Naive B cell (primary cell): ENCODE results near the gene ANKHD1. TPM values are rescaled to one million over a fixed set of nuclear protein-coding genes. Genes with fewer than 3 reads are reported as not detected.
A peak's percentile ranks its signal among the peaks of the same experiment; 100 is the strongest.
"Not testable (repeated sequence)": the region's sequence is repeated elsewhere in the genome, so short reads cannot be mapped to it uniquely, and the experiment has no call there.

Experiments
- ATAC-seq, 2 donors: fragments of 150-1000 bp; cut with Tn5 transposase; 2 replicates each; pipeline ENCODE4 v1.10.0; 2021; ENCODE audit warnings: low read depth in 2 of 2, mild to moderate bottlenecking in 2 of 2, moderate library complexity in 2 of 2
- DNase-seq: peaks from one replicate; pipeline ENCODE4 v3.0.0; 2022
- H3K27ac Mint-ChIP-seq, 6 donors: one replicate each; pipeline ENCODE4 v1.8.0; 2020 to 2022; ENCODE audit warnings: mild to moderate bottlenecking in 6 of 6, mixed read lengths in 6 of 6, moderate library complexity in 5 of 6, inconsistent platforms in 2 of 6
- H3K27me3 Mint-ChIP-seq, 3 donors: one replicate each; pipeline ENCODE4 v1.8.0; 2021 to 2022; ENCODE audit warnings: mixed read lengths in 3 of 3, mild to moderate bottlenecking in 1 of 3
- H3K36me3 Mint-ChIP-seq, 2 donors: one replicate each; pipeline ENCODE4 v1.8.0; 2020 to 2022; ENCODE audit warnings: mixed read lengths in 2 of 2, inconsistent platforms in 1 of 2, mild to moderate bottlenecking in 1 of 2
- H3K4me1 Mint-ChIP-seq, 3 donors: one replicate each; pipeline ENCODE4 v1.8.0; 2020 to 2022; ENCODE audit warnings: mixed read lengths in 3 of 3, inconsistent platforms in 1 of 3, mild to moderate bottlenecking in 1 of 3, moderate library complexity in 1 of 3
- H3K4me3 Mint-ChIP-seq, 8 donors: one replicate each; pipeline ENCODE4 v1.8.0; 2020 to 2022; ENCODE audit warnings: mild to moderate bottlenecking in 8 of 8, mixed read lengths in 8 of 8, moderate library complexity in 8 of 8, inconsistent platforms in 2 of 8
- H3K9me3 Mint-ChIP-seq, 7 donors: one replicate each; pipeline ENCODE4 v1.8.0; 2020 to 2022; ENCODE audit warnings: mixed read lengths in 7 of 7, mild to moderate bottlenecking in 5 of 7, inconsistent platforms in 2 of 7, moderate library complexity in 1 of 7
- polyA plus RNA-seq, 6 donors: library from polyadenylated mRNA; unstranded; fragments of 300-500 nt; fragmentation: Illumina TruSeq; gene quantifications; one replicate each; pipeline ENCODE4 v1.2.3, GENCODE V29; 2021; ENCODE audit warnings: low read depth in 6 of 6

ANKHD1 gene
- polyA plus RNA-seq, 6 donors from 2014 or later = 53.3 to 88.7 (median 62.5) TPM

GRCh38 chr5:140420665-140421361, 19.2 kb downstream of the ANKHD1 start:
- H3K4me3 Mint-ChIP-seq = peak overlapping the region in 2 of 8 donors; percentile 9 to 21
- DNase-seq = no peak
- H3K36me3 Mint-ChIP-seq = peaks cover 0 to 9% of the 10 kb centered on the region in 2 donors
- peak overlapping the region in 1 of 6 donors; percentile 59 for H3K27ac Mint-ChIP-seq
- H3K9me3 Mint-ChIP-seq = no peaks in the 10 kb centered on the region
- peaks cover 36 to 77% (median 46%) of the 10 kb centered on the region in 3 donors for H3K4me1 Mint-ChIP-seq
- ATAC-seq = no peak
- H3K27me3 Mint-ChIP-seq = no peaks in the 10 kb centered on the region

DNA sequence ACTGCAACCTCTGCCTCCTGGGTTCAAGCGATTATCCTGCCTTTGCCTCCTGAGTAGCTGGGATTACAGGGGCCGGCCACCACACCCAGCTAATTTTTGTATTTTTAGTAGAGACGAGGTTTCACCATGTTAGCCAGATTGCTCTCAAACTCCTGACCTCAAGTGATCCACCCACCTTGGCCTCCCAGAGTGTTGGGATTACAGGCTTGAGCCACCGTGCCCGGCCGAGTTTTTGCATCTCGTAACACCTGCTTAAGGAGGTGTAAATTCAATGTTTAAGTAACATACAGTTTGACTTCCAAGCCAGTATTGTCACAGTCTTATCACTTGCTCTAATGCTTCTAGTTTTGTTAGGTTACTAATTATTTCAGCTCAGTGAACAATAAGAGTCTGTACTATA, 19.7 kb downstream of the ANKHD1 start:
- Mint-ChIP-seq H3K4me1 (peaks cover 36 to 76% (median 51%) of the 10 kb centered on the region in 3 donors), H3K4me3 (peak overlapping the region in 1 of 8 donors; percentile 47)
- ATAC-seq, H3K9me3 Mint-ChIP-seq, H3K27ac Mint-ChIP-seq, H3K27me3 Mint-ChIP-seq, H3K36me3 Mint-ChIP-seq, DNase-seq: not testable (repeated sequence)

DNA sequence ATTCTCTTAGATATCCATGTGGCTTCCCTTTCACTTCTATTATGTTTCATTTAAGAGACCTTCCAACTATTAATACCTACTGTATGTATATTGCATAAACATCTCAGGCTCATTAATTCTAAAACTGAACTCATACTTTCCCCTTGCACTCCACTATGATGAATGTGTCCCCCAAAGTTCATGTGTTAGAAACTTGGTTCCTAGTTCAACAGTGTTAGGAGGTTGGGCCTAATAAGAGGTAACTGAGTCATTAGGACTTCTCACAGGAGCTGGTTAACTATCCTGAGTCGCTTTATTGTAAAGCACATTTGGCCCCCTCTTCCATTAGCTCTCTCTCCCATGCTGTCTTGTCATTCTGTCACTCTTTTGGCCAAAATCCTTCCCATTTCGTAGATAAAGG, 22.0 kb downstream of the ANKHD1 start:
- Mint-ChIP-seq H3K4me1 (peaks cover 32 to 70% (median 45%) of the 10 kb centered on the region in 3 donors), H3K4me3 (no peak overlapping the region), H3K9me3 (no peaks in the 10 kb centered on the region), H3K36me3 (peaks cover 0 to 5% of the 10 kb centered on the region in 2 donors), H3K27ac (peak overlapping the region in 1 of 6 donors; percentile 11), H3K27me3 (no peaks in the 10 kb centered on the region)
- ATAC-seq (no peak), DNase-seq (no peak)

GRCh38 chr5:140424135-140424534, 22.5 kb downstream of the ANKHD1 start:
- peaks cover 0 to 5% of the 10 kb centered on the region in 2 donors for H3K36me3 Mint-ChIP-seq
- DNase-seq (no peak), ATAC-seq (no peak)
- H3K27ac Mint-ChIP-seq = no peak overlapping the region
- H3K9me3 Mint-ChIP-seq = no peaks in the 10 kb centered on the region
- H3K27me3 Mint-ChIP-seq = no peaks in the 10 kb centered on the region
- H3K4me1 Mint-ChIP-seq = peaks cover 29 to 65% (median 40%) of the 10 kb centered on the region in 3 donors
- no peak overlapping the region for H3K4me3 Mint-ChIP-seq

- H3K9me3 Mint-ChIP-seq, H3K27ac Mint-ChIP-seq, DNase-seq, H3K27me3 Mint-ChIP-seq, H3K36me3 Mint-ChIP-seq, H3K4me3 Mint-ChIP-seq, ATAC-seq: not testable (repeated sequence)
- peaks cover 9 to 49% (median 36%) of the 10 kb centered on the region in 3 donors for H3K4me1 Mint-ChIP-seq
Observed at GRCh38 chr5:140427726-140428125, 26.1 kb downstream of the ANKHD1 start.

DNA sequence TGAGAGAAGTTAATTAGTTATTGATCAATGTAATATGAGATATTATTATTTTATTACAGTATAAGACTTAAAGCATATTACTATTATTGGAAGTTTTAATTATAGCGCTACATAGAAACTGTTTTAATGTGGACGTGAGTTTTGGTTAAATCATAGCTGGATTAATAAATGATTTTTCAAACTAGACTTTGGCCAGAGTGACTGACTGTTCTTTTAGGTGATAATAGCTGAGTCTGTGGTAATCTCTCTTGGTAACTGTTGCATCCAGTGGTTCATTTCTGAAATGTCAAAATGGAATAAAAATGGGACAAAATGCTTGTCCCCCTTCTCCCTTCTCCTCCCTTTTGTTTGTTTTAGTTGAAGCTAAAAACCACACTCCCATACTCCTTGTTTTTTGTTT, 28.1 kb downstream of the ANKHD1 start:
- no peak overlapping the region for H3K27ac Mint-ChIP-seq
- H3K36me3 Mint-ChIP-seq = no peaks in the 10 kb centered on the region

DNA sequence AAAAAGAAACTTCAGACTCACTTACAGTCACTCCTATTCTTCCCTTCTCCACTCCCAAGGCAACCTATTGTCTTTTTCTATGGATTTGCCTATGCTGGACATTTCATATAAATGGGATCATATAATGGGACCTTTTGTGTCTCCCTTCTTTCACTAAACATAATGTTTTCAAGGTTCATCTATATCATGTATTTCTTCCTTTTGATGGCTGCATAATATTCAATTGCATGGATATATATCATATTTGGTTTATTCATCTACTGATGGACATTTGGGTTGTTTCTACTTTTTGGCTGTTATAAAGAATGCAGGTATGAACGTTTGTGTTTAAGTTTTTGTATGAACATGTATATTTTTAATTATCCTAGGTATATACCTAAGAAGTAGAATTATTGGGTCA, 30.6 kb downstream of the ANKHD1 start:
- peaks cover 10 to 28% (median 25%) of the 10 kb centered on the region in 3 donors for H3K4me1 Mint-ChIP-seq
- H3K27me3 Mint-ChIP-seq = no peaks in the 10 kb centered on the region
- DNase-seq (no peak), ATAC-seq (no peak)
- H3K27ac Mint-ChIP-seq = peak overlapping the region in 2 of 6 donors; percentile 9 to 16
- no peaks in the 10 kb centered on the region for H3K9me3 Mint-ChIP-seq
- H3K36me3 Mint-ChIP-seq = no peaks in the 10 kb centered on the region
- no peak overlapping the region for H3K4me3 Mint-ChIP-seq

More for the DNA sequence above, 28.1 kb downstream of the ANKHD1 start:
- Mint-ChIP-seq H3K27me3 (no peaks in the 10 kb centered on the region), H3K9me3 (no peaks in the 10 kb centered on the region), H3K4me3 (no peak overlapping the region), H3K4me1 (peaks cover 6 to 36% (median 33%) of the 10 kb centered on the region in 3 donors)
- ATAC-seq (no peak), DNase-seq (no peak)

DNA sequence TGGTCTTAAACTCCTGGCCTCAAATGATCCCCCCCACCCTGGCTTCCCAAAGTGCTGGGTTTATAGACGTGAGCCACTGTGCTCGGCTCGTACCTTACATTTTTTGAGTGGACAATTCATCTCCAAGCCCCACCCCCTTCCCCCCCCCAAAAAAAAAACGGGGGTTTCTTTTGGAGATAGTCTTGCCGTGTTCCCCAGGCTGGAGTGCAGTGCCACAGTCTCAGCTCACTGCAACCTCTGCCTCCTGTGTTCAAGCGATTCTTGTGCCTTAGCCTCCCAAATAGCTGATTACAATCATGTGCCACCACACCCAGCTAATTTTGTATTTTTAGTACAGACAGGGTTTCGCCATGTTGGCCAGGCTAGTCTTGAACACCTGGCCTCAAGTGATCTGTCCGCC, 31.3 kb downstream of the ANKHD1 start:
- no peaks in the 10 kb centered on the region for H3K36me3 Mint-ChIP-seq
- H3K27ac Mint-ChIP-seq = peak overlapping the region in 3 of 6 donors; percentile 3 to 83 (median 4)
- peaks cover 10 to 28% (median 25%) of the 10 kb centered on the region in 3 donors for H3K4me1 Mint-ChIP-seq
- H3K27me3 Mint-ChIP-seq = no peaks in the 10 kb centered on the region
- no peaks in the 10 kb centered on the region for H3K9me3 Mint-ChIP-seq
- H3K4me3 Mint-ChIP-seq = no peak overlapping the region
- no peak for ATAC-seq
- DNase-seq = no peak

DNA sequence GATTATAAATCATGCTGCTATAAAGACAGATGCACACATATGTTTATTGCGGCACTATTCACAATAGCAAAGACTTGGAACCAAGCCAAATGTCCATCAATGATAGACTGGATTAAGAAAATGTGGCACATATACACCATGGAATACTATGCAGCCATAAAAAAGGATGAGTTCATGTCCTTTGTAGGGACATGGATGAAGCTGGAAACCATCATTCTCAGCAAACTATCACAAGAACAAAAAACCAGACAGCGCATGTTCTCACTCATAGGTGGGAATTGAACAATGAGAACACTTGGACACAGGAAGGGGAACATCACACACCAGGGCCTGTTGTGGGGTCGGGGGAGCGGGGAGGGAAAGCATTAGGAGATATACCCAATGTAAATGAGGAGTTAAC, 55.7 kb downstream of the ANKHD1 start:
- H3K36me3 Mint-ChIP-seq = peaks cover 15 to 16% of the 10 kb centered on the region in 2 donors
- ATAC-seq, H3K9me3 Mint-ChIP-seq, H3K27me3 Mint-ChIP-seq, DNase-seq, H3K4me1 Mint-ChIP-seq, H3K4me3 Mint-ChIP-seq: not testable (repeated sequence)
- peak overlapping the region in 1 of 6 donors; percentile 33 for H3K27ac Mint-ChIP-seq

DNA sequence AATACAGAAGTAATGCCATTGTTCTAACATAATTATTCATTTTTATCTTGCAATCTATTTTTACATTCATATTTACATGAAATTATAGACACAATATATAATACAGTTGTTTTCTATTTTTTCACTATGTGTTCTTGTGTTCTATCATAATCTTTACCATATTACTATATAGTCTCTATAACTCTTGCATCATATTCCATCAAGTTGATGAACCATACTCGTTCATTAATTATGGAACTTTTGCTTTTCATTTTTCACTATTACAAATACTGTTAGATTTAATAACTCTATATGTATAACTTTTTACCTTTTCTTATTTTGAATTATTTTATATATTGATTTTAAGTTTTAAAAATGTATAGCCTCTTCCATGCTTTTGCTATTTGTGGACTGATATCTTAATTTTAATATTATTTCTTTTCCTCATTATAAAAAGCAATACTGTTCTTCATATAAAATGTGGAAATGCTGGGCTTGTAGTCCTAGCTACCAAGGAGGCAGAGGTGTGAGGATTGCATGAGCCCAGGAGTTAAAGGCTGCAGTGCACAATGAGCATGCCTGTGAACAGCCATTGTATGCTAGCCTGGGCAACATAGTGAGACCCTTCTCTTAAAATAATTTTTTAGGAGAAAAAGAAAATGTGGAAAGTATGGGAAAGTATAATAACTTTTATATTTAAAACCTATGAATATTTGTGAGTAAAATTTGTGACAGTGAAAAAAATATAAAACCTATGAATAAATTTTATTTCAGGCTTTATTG, 65.5 kb downstream of the ANKHD1 start:
- Mint-ChIP-seq H3K36me3 (peaks cover 0 to 25% of the 10 kb centered on the region in 2 donors), H3K4me3 (no peak overlapping the region), H3K9me3 (no peaks in the 10 kb centered on the region), H3K4me1 (peaks cover 0 to 5% (median 0%) of the 10 kb centered on the region in 3 donors), H3K27me3 (no peaks in the 10 kb centered on the region), H3K27ac (no peak overlapping the region)
- ATAC-seq (no peak), DNase-seq (no peak)

DNA sequence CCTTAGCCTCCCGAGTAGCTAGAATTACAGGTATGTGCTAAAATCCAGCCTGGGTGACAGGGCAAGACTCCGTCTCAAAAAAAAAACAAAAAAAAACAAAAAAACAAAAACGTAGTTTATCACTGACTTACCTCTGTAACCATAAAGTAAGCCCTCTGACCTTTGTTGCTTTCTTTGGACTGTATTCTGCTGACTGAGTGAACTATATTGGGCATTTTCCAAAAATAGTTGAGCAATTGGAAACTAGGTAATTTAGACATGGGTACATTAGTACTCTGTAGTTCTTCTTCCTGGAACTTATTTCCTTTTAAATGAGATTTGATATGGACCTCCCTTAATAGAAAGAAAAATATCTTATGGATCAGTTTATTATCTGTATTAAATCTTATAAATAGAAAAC, 66.6 kb downstream of the ANKHD1 start:
- H3K27me3 Mint-ChIP-seq = no peaks in the 10 kb centered on the region
- no peak for DNase-seq
- no peak for ATAC-seq
- H3K4me1 Mint-ChIP-seq = peaks cover 0 to 5% (median 0%) of the 10 kb centered on the region in 3 donors
- peak overlapping the region in 2 of 6 donors; percentile 26 to 52 for H3K27ac Mint-ChIP-seq
- no peaks in the 10 kb centered on the region for H3K9me3 Mint-ChIP-seq
- H3K36me3 Mint-ChIP-seq = peaks cover 0 to 25% of the 10 kb centered on the region in 2 donors
- H3K4me3 Mint-ChIP-seq = no peak overlapping the region

- H3K9me3 Mint-ChIP-seq = no peaks in the 10 kb centered on the region
- peaks cover 0 to 30% of the 10 kb centered on the region in 2 donors for H3K36me3 Mint-ChIP-seq
- ATAC-seq (no peak), DNase-seq (no peak)
- H3K27me3 Mint-ChIP-seq = no peaks in the 10 kb centered on the region
- H3K27ac Mint-ChIP-seq = peak overlapping the region in 2 of 6 donors; percentile 7 to 30
- H3K4me3 Mint-ChIP-seq = peak overlapping the region in 1 of 8 donors; percentile 21
- H3K4me1 Mint-ChIP-seq = peaks cover 0 to 5% (median 0%) of the 10 kb centered on the region in 3 donors
Observed at GRCh38 chr5:140469259-140469658, 67.6 kb downstream of the ANKHD1 start.

DNA sequence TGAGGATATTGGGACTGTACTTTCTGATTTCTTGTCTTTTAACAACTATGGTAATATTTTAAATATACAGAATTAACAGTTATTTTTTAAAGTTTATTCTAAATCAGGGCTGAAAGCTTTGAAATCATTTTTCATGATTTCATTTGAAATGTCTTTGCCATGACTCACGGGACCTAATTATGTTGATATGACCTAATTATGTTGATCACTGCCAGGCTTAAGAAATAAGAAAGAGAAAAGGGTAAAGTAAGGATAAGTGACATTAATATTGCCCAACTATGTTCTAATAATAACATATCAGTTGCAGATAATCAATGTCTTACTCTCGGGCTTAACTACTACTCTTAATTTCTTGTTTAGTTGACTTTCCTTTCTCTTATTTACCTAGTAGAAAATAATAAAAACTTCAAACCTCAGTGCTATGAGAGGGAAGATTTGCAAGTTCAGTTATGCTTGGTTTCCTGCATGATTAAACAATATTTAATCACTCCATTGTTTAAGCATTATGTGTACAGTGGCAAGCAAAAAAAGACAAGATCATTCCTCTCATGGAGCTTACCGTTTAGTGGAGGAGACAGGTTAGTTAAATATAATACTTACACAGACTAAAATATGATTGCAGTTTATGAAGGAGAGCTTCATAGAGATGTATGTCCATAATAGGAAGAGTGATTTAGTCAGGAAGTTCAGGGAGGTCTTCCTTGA, 78.8 kb downstream of the ANKHD1 start:
- Mint-ChIP-seq H3K4me1 (no peaks in the 10 kb centered on the region), H3K9me3 (no peaks in the 10 kb centered on the region), H3K36me3 (peaks cover 0 to 3% of the 10 kb centered on the region in 2 donors), H3K27ac (peak overlapping the region in 2 of 6 donors; percentile 4 to 41), H3K27me3 (no peaks in the 10 kb centered on the region), H3K4me3 (no peak overlapping the region)
- DNase-seq (no peak), ATAC-seq (no peak)
